Stimulated activated naive B cell treated with anti-CD40 and anti-IgM and Interleukin-4, amounts not matched to agents 10 μg/mL and 1 μg/mL and 100 μg/mL, for 72 hours (primary cell): ENCODE measurements around the gene ZMYM3.
"Not testable (repeated sequence)": the region's sequence is repeated elsewhere in the genome, so short reads cannot be mapped to it uniquely, and the experiment has no call there.

ENCODE experiments used
- ATAC-seq, 2 donors: fragments of 150-1000 bp; cut with Tn5 transposase; replicated peaks; 2 replicates each; pipeline ENCODE4 v1.10.0; 2021; ENCODE audit warnings: moderate library complexity in 1 of 2
- DNase-seq: peaks from one replicate; pipeline ENCODE4 v3.0.0; 2021
- H3K27ac Mint-ChIP-seq: one replicate; pipeline ENCODE4 v1.8.0; 2022; ENCODE audit warnings: mild to moderate bottlenecking, mixed read lengths
- H3K27me3 Mint-ChIP-seq, 2 donors: one replicate each; pipeline ENCODE4 v1.8.0; 2022; ENCODE audit warnings: mixed read lengths in 2 of 2
- H3K36me3 Mint-ChIP-seq, 2 donors: one replicate each; pipeline ENCODE4 v1.8.0; 2022; ENCODE audit warnings: mixed read lengths in 2 of 2, mild to moderate bottlenecking in 1 of 2
- H3K4me1 Mint-ChIP-seq, 2 donors: one replicate each; pipeline ENCODE4 v1.8.0; 2022; ENCODE audit warnings: mixed read lengths in 2 of 2, mild to moderate bottlenecking in 1 of 2
- H3K4me3 Mint-ChIP-seq, 2 donors: one replicate each; pipeline ENCODE4 v1.8.0; 2022; ENCODE audit warnings: mild to moderate bottlenecking in 2 of 2, mixed read lengths in 2 of 2, moderate library complexity in 1 of 2
- H3K9me3 Mint-ChIP-seq, 2 donors: one replicate each; pipeline ENCODE4 v1.8.0; 2022; ENCODE audit warnings: mixed read lengths in 2 of 2, mild to moderate bottlenecking in 1 of 2

Gene ZMYM3

GRCh38 chrX:71254092-71254963 is at the start of gene ZMYM3:
Gene ZMYM3 (minus strand): TSS chrX:71254140. CDS start chrX:71253255, 885 bp downstream.
- Mint-ChIP-seq H3K4me3 (peak within 1 kb of the TSS; percentile 89), H3K27me3 (no peaks in the 10 kb centered on the region), H3K27ac (peak within 1 kb of the TSS; percentile 97), H3K4me1 (peaks cover 17 to 32% of the 10 kb centered on the region in 2 donors), H3K36me3 (peaks cover 9 to 11% of the 10 kb centered on the region in 2 donors), H3K9me3 (no peaks in the 10 kb centered on the region)
- ATAC-seq (peak; percentile 89 to 91), DNase-seq (peak; percentile 77)

GRCh38 chrX:71302461-71303213 is 48.7 kb upstream of the ZMYM3 start:
- peak in 1 of 2 donors; percentile 58 for ATAC-seq
- peaks cover 18 to 20% of the 10 kb centered on the region in 2 donors for H3K36me3 Mint-ChIP-seq
- DNase-seq, result no peak
- H3K27me3 Mint-ChIP-seq, result peaks cover 0 to 4% of the 10 kb centered on the region in 2 donors
- peaks cover 5 to 22% of the 10 kb centered on the region in 2 donors for H3K4me1 Mint-ChIP-seq
- H3K4me3 Mint-ChIP-seq, result no peak overlapping the region
- no peak overlapping the region for H3K27ac Mint-ChIP-seq
- no peaks in the 10 kb centered on the region for H3K9me3 Mint-ChIP-seq

GRCh38 chrX:71301195-71301924 is 47.4 kb upstream of the ZMYM3 start, which contains the start of gene ITGB1BP2:
Gene ITGB1BP2 (plus strand): TSS chrX:71301750. CDS start chrX:71301807, 57 bp downstream.
- Mint-ChIP-seq H3K27ac (peak within 1 kb of the TSS; percentile 26), H3K27me3 (peaks cover 0 to 4% of the 10 kb centered on the region in 2 donors), H3K9me3 (no peaks in the 10 kb centered on the region), H3K4me1 (peaks cover 5 to 22% of the 10 kb centered on the region in 2 donors), H3K4me3 (no peak within 1 kb of the TSS), H3K36me3 (peaks cover 20 to 21% of the 10 kb centered on the region in 2 donors)
- no peak for DNase-seq
- ATAC-seq, result no peak

- not testable (repeated sequence) for DNase-seq, H3K4me3 Mint-ChIP-seq, H3K9me3 Mint-ChIP-seq, ATAC-seq, H3K27me3 Mint-ChIP-seq
- Mint-ChIP-seq H3K27ac (peak overlapping the region; percentile 49), H3K4me1 (peaks cover 5 to 22% of the 10 kb centered on the region in 2 donors), H3K36me3 (peaks cover 20 to 21% of the 10 kb centered on the region in 2 donors)
Measured at GRCh38 chrX:71300495-71300894, 46.6 kb upstream of the ZMYM3 start.

GRCh38 chrX:71300064-71300463 is 46.1 kb upstream of the ZMYM3 start:
- peaks cover 20 to 21% of the 10 kb centered on the region in 2 donors for H3K36me3 Mint-ChIP-seq
- H3K27ac Mint-ChIP-seq, result peak overlapping the region; percentile 49
- DNase-seq, H3K27me3 Mint-ChIP-seq, H3K9me3 Mint-ChIP-seq, H3K4me3 Mint-ChIP-seq, ATAC-seq: not testable (repeated sequence)
- H3K4me1 Mint-ChIP-seq, result peaks cover 5 to 22% of the 10 kb centered on the region in 2 donors

- peaks cover 5 to 22% of the 10 kb centered on the region in 2 donors for H3K4me1 Mint-ChIP-seq
- ATAC-seq (no peak), DNase-seq (no peak)
- no peak overlapping the region for H3K27ac Mint-ChIP-seq
- peaks cover 19 to 21% of the 10 kb centered on the region in 2 donors for H3K36me3 Mint-ChIP-seq
- peaks cover 0 to 4% of the 10 kb centered on the region in 2 donors for H3K27me3 Mint-ChIP-seq
- H3K9me3 Mint-ChIP-seq, result no peaks in the 10 kb centered on the region
- no peak overlapping the region for H3K4me3 Mint-ChIP-seq
Measured at GRCh38 chrX:71298119-71298518, 44.2 kb upstream of the ZMYM3 start.

GRCh38 chrX:71296806-71297205 is 42.9 kb upstream of the ZMYM3 start:
- Mint-ChIP-seq H3K4me1 (peaks cover 2 to 13% of the 10 kb centered on the region in 2 donors), H3K27me3 (peaks cover 0 to 4% of the 10 kb centered on the region in 2 donors), H3K36me3 (peaks cover 15 to 18% of the 10 kb centered on the region in 2 donors), H3K27ac (no peak overlapping the region), H3K4me3 (no peak overlapping the region), H3K9me3 (no peaks in the 10 kb centered on the region)
- DNase-seq (no peak), ATAC-seq (no peak)

GRCh38 chrX:71292669-71293365 is 38.9 kb upstream of the ZMYM3 start:
- peaks cover 0 to 4% of the 10 kb centered on the region in 2 donors for H3K4me1 Mint-ChIP-seq
- H3K27me3 Mint-ChIP-seq, result no peaks in the 10 kb centered on the region
- H3K36me3 Mint-ChIP-seq, result peaks cover 11 to 16% of the 10 kb centered on the region in 2 donors
- DNase-seq (no peak), ATAC-seq (no peak)
- no peak overlapping the region for H3K27ac Mint-ChIP-seq
- H3K4me3 Mint-ChIP-seq, result no peak overlapping the region
- no peaks in the 10 kb centered on the region for H3K9me3 Mint-ChIP-seq

- Mint-ChIP-seq H3K9me3 (no peaks in the 10 kb centered on the region), H3K4me3 (no peak overlapping the region), H3K4me1 (peaks cover 0 to 4% of the 10 kb centered on the region in 2 donors), H3K36me3 (peaks cover 11% of the 10 kb centered on the region in 2 donors), H3K27me3 (no peaks in the 10 kb centered on the region), H3K27ac (no peak overlapping the region)
- ATAC-seq (no peak), DNase-seq (no peak)
Measured at GRCh38 chrX:71291381-71291780, 37.4 kb upstream of the ZMYM3 start.

GRCh38 chrX:71285929-71286328 is 32.0 kb upstream of the ZMYM3 start:
- Mint-ChIP-seq H3K27ac (no peak overlapping the region), H3K9me3 (no peaks in the 10 kb centered on the region), H3K36me3 (peaks cover 4 to 10% of the 10 kb centered on the region in 2 donors), H3K4me1 (peaks cover 2 to 4% of the 10 kb centered on the region in 2 donors), H3K4me3 (peak overlapping the region; percentile 14 to 31), H3K27me3 (no peaks in the 10 kb centered on the region)
- ATAC-seq (no peak), DNase-seq (no peak)

GRCh38 chrX:71283403-71284143 is 29.6 kb upstream of the ZMYM3 start, which contains the start of gene NONO:
Gene NONO (plus strand): TSS chrX:71283635. CDS start chrX:71290638, 7,003 bp downstream.
- H3K27ac Mint-ChIP-seq, result peak within 1 kb of the TSS; percentile 100
- no peaks in the 10 kb centered on the region for H3K9me3 Mint-ChIP-seq
- H3K4me3 Mint-ChIP-seq, result peak within 1 kb of the TSS; percentile 89 to 98
- H3K27me3 Mint-ChIP-seq, result no peaks in the 10 kb centered on the region
- peaks cover under 1 to 2% of the 10 kb centered on the region in 2 donors for H3K4me1 Mint-ChIP-seq
- ATAC-seq (peak; percentile 84 to 90), DNase-seq (peak; percentile 86)
- peaks cover 3 to 7% of the 10 kb centered on the region in 2 donors for H3K36me3 Mint-ChIP-seq

GRCh38 chrX:71282514-71283402 is 28.8 kb upstream of the ZMYM3 start:
- H3K9me3 Mint-ChIP-seq, result no peaks in the 10 kb centered on the region
- peaks cover 3 to 7% of the 10 kb centered on the region in 2 donors for H3K36me3 Mint-ChIP-seq
- DNase-seq, result no peak
- peaks cover 0 to 2% of the 10 kb centered on the region in 2 donors for H3K4me1 Mint-ChIP-seq
- no peaks in the 10 kb centered on the region for H3K27me3 Mint-ChIP-seq
- H3K4me3 Mint-ChIP-seq, result peak overlapping the region; percentile 89 to 98
- peak; percentile 55 to 59 for ATAC-seq
- peak overlapping the region; percentile 100 for H3K27ac Mint-ChIP-seq
